NCI-H460 (cell line): ENCODE measurements around the gene KCNJ14. TPM values are rescaled to one million over a fixed set of nuclear protein-coding genes. Genes with fewer than 3 reads are reported as not detected.

Experiments
- total RNA-seq: library from RNA; depleted of rRNA; stranded (reverse); fragments of >200 nt; shearing (Covaris generic); gene quantifications from 2 replicates; pipeline ENCODE4 v1.2.3, GENCODE V29; 2014; rRNA removed

KCNJ14 gene
- total RNA-seq, 1 experiment from 2014 or later = 2.0 TPM

Other genes with a start within 250 kb of the KCNJ14 start
- 25.6 and 25.8 TPM in 2 replicates for gene CARD8, start 199.7 kb upstream of the KCNJ14 start, total RNA-seq
- 3.3 and 3.7 TPM in 2 replicates for gene ZNF114, start 185.5 kb upstream of the KCNJ14 start, total RNA-seq
- gene EMP3, start 130.0 kb upstream of the KCNJ14 start, total RNA-seq = 80.7 and 84.7 TPM in 2 replicates
- gene TMEM143, start 91.6 kb upstream of the KCNJ14 start, total RNA-seq = 2.4 and 4.0 TPM in 2 replicates
- gene SYNGR4, start 91.2 kb upstream of the KCNJ14 start, total RNA-seq = 0.17 TPM in 1 of 2 replicates, not detected in the other
- gene KDELR1, start 64.0 kb upstream of the KCNJ14 start, total RNA-seq = 78.2 and 78.7 TPM in 2 replicates
- 0.25 and 0.40 TPM in 2 replicates for gene GRIN2D, start 61.9 kb upstream of the KCNJ14 start, total RNA-seq
- 19.3 and 26.3 TPM in 2 replicates for gene GRWD1, start 9.6 kb upstream of the KCNJ14 start, total RNA-seq
- 22.2 and 26.3 TPM in 2 replicates for gene CYTH2, start 13.8 kb downstream of the KCNJ14 start, total RNA-seq
- gene LMTK3, start 56.3 kb downstream of the KCNJ14 start, total RNA-seq = 0.05 TPM in 1 of 2 replicates, not detected in the other
- 0.12 TPM in 1 of 2 replicates, not detected in the other for gene SULT2B1, start 96.6 kb downstream of the KCNJ14 start, total RNA-seq
- not detected in 2 replicates for gene SPACA4, start 151.2 kb downstream of the KCNJ14 start, total RNA-seq
- gene FAM83E, start 159.5 kb downstream of the KCNJ14 start, total RNA-seq = 0.57 TPM in 1 of 2 replicates, not detected in the other
- gene RPL18, start 163.6 kb downstream of the KCNJ14 start, total RNA-seq = 1,411 and 1,488 TPM in 2 replicates
- 6.7 and 6.9 TPM in 2 replicates for gene SPHK2, start 163.9 kb downstream of the KCNJ14 start, total RNA-seq
- gene DBP, start 181.8 kb downstream of the KCNJ14 start, total RNA-seq = 3.0 and 3.5 TPM in 2 replicates
- gene CA11, start 190.6 kb downstream of the KCNJ14 start, total RNA-seq = 3.3 and 4.3 TPM in 2 replicates
- not detected in 2 replicates for gene NTN5, start 217.4 kb downstream of the KCNJ14 start, total RNA-seq
- not detected in 2 replicates for gene FUT2, start 240.4 kb downstream of the KCNJ14 start, total RNA-seq